Activated CD8-positive, alpha-beta memory T cell treated with anti-CD3 and anti-CD28 coated beads, Interleukin-2, amount 50 U/mL, for 48 hours (primary cell): Measurements from ENCODE around the gene C4BPB.

Experiments used
- DNase-seq: peaks from one replicate; pipeline ENCODE4 v3.0.0-alpha.2; 2020

C4BPB gene

GRCh38 chr1:207088161-207088560, 499 bp upstream of the C4BPB start:
- no peak for DNase-seq

DNA sequence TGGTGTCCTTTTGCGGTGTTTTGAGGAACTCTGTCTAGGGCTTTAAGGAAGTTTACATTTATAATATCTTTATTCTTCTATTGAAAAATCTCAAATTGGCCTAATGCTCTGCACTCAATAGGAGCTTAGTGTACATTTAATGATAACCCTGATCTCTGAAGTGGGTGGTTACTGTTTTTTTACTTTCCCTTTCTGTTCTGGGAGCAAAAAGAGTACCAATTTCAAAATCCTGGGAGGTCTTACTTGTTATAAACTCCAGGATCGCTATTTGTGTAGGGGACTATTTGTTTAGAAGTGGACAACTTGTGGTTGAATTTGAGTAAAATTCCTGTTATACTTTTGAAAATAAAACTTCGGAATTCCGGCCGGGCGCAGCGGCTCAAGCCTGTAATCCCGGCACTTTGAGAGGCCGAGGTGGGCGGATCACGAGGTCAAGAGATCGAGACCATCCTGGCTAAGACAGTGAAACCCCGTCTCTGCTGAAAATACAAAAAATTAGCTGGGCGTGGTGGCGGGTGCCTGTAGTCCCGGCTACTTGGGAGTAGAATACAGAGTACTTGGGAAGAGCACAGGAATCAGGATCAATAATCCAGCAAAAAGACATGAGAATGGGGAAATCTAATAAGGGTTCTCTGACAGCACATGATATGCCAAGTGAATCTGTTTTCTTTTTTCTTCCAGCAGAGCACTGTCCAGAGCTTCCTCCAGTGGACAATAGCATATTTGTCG, 1.1 kb downstream of the C4BPB start:
- no peak for DNase-seq

DNA sequence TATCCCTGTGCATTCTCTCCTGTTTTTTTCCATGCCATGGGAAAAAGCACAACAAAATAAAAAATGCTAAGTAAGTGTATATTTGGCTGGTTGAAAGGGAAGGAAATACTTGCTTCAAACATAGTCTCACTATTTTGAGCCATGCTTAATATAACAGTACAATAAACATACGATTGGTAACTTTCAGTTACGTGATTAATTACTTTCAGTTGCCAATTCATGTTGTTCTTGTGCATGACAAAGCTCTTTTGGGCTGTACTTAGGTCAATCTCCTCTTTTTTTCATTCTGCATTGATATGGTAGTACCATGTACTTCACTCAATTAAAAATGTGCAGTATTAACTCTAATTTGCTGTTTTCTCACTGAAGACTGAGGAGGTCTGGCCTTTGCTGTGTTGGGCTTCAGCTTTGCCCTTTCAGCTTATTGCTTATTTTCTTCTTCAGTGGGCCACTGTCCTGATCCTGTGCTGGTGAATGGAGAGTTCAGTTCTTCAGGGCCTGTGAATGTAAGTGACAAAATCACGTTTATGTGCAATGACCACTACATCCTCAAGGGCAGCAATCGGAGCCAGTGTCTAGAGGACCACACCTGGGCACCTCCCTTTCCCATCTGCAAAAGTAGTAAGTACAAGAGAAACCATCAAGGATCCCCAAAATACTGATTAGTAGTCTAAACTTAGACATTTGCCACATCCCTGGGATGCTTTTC, 2.7 kb downstream of the C4BPB start:
- no peak for DNase-seq

DNA sequence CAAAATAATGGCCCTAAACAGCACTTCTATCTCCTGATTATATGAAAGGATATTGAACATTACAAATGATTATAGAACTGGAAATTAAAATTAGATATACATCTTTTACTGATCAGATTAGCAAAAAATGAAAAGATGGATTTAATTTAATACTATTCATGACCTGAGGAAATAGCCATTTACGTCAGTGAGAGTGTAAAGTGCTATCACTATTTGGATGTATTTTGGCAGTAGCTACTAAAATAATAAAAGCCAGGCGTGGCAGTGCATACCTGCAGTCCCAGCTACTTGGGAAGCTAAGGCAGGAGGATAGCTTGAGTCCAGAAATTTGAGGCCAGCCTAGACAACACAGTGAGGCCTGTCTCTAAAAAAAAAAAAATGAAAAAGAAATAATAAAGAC, 5.3 kb downstream of the C4BPB start:
- no peak for DNase-seq

DNA sequence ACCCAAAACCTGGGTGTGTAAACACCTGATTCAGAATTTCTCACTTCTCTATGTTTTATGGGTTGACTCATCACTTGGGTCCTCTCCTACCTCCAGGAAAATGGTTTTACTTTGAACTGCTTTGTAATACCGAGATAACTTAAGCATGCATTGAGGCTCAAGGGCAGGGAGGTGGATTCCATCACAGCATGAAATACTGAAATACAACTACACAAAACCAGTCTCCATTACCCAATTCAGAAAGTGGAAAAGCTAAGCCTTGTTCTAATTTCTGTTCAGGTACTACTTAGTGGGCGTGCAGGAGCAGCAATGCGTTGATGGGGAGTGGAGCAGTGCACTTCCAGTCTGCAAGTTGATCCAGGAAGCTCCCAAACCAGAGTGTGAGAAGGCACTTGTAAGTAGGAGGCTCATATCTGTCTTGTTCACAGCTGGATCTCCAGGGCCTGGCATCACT, 9.2 kb downstream of the C4BPB start:
- no peak for DNase-seq

DNA sequence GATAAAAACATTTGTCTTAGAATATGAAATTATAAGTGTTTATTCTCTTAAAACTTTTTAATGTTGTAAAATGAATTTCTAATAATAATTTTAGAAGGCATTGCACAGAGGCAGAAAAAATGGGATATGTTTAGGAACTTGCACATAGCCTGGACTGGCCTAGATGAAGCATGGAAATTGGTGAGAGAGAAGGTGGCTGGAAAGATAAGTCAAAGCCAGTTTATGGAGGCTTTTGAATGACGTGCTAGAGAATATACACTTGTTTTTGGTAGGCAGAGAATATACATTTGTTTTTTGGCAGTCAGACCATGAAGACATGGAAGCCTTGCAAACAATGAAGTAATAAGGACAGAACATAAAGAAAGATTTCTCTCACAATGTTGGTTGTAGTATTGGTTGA, 13.1 kb downstream of the C4BPB start:
- DNase-seq = no peak

- no peak for DNase-seq
These were observed 13.5 kb downstream of the C4BPB start for GRCh38 chr1:207102146-207102545.

- no peak for DNase-seq
These were observed 14.0 kb downstream of the C4BPB start for GRCh38 chr1:207102659-207103058.

DNA sequence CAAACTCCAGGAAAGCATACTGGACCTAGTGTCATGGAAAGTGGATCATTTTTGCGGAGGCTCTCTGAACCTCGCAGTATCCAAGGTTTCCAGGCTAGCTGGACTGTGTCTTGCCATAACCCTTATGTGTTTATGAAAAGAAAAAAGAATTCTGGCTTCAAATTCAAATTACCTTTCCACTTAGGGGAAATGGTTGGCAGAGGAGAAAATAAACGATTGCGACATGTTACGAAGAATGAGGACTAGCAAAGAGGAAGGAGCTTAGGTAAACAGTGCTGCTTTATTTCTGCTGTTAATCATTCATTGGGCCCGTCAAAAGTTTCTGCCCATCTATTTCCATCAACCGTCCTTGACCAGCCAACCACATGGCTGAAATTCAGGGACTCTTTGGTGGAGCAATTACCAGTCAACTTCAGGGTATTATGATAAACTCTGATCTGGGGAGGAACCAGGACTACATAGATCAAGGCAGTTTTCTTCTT, 15.3 kb downstream of the C4BPB start, which contains the start of gene C4BPA:
Gene C4BPA (plus strand): TSS at position 342 of the 482 bp plus-strand sequence. CDS start 8,793 bp downstream, outside the sequence.
- no peak for DNase-seq

GRCh38 chr1:207109004-207109403, 20.3 kb downstream of the C4BPB start:
- DNase-seq = no peak

DNA sequence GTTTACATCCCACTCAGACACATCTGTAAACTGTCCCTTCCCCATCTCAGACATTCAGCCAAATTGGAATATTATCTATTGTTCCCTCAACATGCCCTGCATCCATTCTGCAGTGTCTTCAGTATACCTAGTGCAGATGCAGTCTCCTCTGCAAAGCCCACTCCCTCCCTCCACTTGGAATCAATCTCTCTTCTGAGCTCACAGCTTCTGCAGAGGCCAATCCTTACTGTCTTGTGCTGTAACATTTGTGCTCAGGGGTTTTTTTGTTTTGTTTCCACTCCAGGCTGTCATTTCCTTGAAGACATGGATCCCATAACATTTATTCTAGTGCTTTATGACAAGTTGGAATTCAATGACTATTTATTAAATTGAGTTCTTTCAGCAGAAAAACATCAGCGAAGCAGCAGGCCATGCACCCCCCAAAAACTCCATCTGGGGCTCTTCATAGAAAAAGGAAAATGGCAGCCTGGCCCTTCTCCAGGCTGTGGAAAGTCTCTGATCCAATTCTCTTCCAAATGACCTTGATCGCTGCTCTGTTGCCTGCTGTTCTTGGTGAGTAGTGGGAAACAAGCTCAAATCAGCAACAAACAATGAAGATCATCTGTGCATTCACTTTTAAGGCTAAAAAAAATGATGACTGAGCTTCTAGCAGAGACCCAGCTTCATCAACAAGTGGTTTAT, 24.1 kb downstream of the C4BPB start:
- no peak for DNase-seq

DNA sequence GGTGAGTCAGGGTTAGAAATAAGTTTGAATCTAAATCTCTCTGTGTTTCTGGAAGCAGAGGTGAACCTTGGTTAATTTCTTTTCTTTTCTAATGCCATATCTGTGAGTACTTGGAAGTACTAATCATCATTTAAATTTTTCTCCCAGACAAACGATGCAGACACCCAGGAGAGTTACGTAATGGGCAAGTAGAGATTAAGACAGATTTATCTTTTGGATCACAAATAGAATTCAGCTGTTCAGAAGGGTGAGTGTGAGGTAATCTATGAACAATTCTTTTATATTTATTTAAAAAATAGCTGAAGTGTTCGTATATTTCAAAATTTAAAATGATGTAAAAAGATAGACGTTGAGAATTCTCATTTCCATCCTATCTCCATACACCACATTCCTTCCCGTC, 26.6 kb downstream of the C4BPB start:
- no peak for DNase-seq

- DNase-seq = no peak
These were observed 35.7 kb downstream of the C4BPB start for GRCh38 chr1:207124389-207124788.

- DNase-seq = no peak
These were observed 39.8 kb downstream of the C4BPB start for GRCh38 chr1:207128336-207128921.

- no peak for DNase-seq
These were observed 40.4 kb downstream of the C4BPB start for GRCh38 chr1:207129053-207129452.

- DNase-seq = no peak
These were observed 41.8 kb downstream of the C4BPB start for GRCh38 chr1:207130252-207131036.

GRCh38 chr1:207131163-207131562, 42.5 kb downstream of the C4BPB start:
- DNase-seq = no peak

GRCh38 chr1:207134581-207134980, 45.9 kb downstream of the C4BPB start:
- DNase-seq = no peak

DNA sequence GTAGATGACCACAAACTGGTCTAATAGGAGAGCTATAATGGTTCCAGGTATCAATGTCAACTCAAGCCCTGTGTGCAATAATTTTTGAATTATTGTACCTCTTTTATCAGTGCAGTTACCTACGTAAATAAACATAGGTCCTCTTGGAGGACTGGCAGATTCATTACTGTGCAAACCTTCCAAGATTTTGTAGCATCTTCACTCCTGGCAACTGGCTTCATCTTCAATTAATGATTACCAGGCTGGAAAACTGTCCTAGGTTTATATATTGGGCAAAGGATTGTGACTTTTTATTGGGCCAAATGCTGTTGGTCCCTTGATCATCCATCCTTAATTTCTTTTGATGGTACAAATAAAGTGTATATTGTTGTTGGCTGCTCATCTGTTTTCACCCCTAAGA, 51.0 kb downstream of the C4BPB start:
- no peak for DNase-seq

- no peak for DNase-seq
These were observed 51.9 kb downstream of the C4BPB start for GRCh38 chr1:207140536-207140935.

DNA sequence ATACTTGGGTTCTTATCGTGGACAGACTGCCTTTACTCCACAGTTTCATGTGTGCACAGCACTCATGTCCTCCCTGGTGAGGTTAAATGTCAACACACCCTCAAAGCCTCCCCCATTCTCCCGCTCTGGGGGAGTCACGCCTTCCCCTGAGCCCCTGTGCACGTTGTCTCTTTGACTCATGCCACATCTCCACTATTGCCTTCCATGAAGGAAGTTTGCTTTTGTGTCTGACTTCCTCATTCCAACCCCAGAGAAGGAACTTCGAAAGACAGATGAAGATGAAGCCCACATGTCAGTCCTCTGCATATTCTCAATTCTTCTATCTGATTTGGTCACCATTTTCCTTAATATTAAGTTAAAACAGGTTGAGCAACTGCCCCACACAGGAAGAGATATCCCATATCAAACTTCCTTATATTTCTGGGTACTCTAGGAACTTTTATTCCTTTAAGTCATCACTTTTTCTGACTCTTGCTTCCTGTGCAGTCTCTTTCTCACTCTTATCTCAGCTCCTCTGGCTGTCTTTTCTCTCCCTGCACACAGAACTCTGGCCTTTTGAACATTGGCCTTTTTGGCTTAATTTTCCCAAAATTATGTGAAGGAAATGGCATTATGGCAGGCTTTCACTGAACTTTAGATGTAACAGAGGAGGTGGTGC, 56.9 kb downstream of the C4BPB start:
- DNase-seq = no peak
